DND-41 (cell line): ENCODE measurements around the gene AKNA.
"Not testable (repeated sequence)": the region's sequence is repeated elsewhere in the genome, so short reads cannot be mapped to it uniquely, and the experiment has no call there.

Experiments used
- CTCF ChIP-seq: IDR thresholded peaks from 2 replicates; pipeline ENCODE4 v1.5.1; 2012; ENCODE audit warnings: borderline replicate concordance, low read length, moderate library complexity, mild to moderate bottlenecking; ENCODE audit not compliant: poor library complexity, severe bottlenecking; ENCODE audit errors: extremely low read depth
- EZH2 ChIP-seq: IDR thresholded peaks from 3 replicates; pipeline ENCODE4 v1.6.1; 2012; ENCODE audit warnings: borderline replicate concordance, low read depth, mild to moderate bottlenecking, moderate library complexity, low read length, inconsistent platforms; ENCODE audit not compliant: severe bottlenecking

GRCh38 chr9:114332474-114333040 lies 55.2 kb downstream of the AKNA start:
- not testable (repeated sequence) for TF ChIP-seq CTCF, EZH2
